DMS79 treated with DMSO at 0.1 percent for 48 hours (cell line): Measurements from ENCODE around the gene ALDH2.
A peak's percentile ranks its signal among the peaks of the same experiment; 100 is the strongest.
"Not testable (repeated sequence)": the region's sequence is repeated elsewhere in the genome, so short reads cannot be mapped to it uniquely, and the experiment has no call there.

Experiments
- DNase-seq: peaks from one replicate; lab custom pipeline; 2025; lab: John Stamatoyannopoulos, UW

The ALDH2 gene

GRCh38 chr12:111759271-111759670 lies 7.5 kb upstream of the ALDH2 start:
- no peak for DNase-seq

GRCh38 chr12:111759991-111760390 lies 6.7 kb upstream of the ALDH2 start:
- DNase-seq, result no peak

DNA sequence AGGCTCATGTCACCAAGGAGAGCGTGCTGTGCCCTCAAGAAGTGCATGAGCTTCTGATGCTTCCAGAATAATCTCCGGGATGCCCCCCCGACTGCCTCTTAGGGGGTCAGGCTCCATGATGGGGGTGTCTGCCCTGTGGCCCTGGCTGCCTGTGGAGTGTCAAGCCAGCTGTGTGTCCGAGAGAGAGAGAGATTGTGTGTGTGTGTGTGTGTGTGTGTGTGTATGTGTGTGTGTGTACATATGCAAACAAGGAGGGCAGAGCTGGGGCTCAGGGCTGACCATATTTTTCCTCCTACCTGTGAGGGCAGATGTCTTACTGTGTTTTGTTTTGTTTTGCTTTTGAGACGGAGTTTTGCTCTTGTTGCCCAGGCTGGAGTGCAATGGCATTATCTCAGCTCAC lies 5.6 kb upstream of the ALDH2 start:
- no peak for DNase-seq

- no peak for DNase-seq
Measured at GRCh38 chr12:111761706-111762105, 5.0 kb upstream of the ALDH2 start.

GRCh38 chr12:111763552-111763951 lies 3.2 kb upstream of the ALDH2 start:
- not testable (repeated sequence) for DNase-seq

- DNase-seq, result no peak
Measured at GRCh38 chr12:111764120-111764821, 2.5 kb upstream of the ALDH2 start.

GRCh38 chr12:111767362-111768158 lies 827 bp downstream of the ALDH2 start:
- no peak for DNase-seq

DNA sequence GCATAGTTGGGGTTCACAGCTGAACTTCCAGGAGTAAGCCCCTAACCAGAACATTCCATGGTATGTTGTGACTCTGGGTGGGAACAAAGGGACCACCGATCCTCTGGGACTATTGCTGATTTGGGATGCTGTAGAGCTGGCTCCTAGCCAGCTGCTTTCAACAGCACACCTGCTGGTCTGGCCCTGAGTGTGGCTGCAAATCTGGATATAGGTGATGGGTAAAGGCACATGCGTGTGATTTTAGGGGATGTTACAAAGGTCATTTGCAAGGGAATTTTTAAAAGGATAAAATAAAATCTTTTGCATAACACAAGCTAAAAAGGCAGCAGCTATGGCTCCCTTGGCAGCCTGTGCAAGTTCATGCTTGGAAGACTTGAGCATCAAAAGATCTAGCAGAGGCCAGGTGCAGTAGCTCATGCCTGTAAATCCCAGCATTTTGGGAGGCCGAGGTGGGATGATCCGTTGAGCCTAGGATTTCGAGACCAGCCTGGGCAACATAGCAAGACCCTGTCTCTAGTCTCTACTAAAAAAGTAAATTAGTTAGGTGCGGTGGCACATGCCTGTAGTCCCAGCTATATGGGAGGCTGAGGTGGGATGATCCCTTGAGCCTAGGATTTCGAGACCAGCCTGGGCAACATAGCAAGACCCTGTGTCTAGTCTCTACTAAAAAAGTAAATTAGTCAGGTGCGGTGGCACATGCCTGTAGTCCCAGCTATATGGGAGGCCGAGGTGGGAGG lies 1.6 kb downstream of the ALDH2 start:
- peak; percentile 14 for DNase-seq

DNA sequence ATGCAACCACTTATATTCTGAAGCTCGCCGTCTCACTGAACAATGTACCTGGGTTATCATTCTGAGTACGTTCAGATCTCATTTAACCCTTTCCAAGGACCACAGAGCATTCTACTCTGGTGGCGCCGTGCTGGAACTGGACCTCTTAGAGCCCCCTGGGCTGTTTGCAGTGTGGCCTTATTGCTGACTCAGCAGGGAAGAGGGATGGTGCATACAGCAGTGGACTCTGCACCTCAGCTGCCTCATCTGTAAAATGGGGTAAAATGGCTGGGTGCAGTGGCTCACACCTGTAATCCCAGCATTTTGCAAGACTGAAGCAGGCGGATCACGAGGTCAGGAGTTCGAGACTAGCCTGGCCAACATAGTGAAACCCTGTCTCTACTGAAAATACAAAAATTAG lies 2.9 kb downstream of the ALDH2 start:
- DNase-seq, result no peak

DNA sequence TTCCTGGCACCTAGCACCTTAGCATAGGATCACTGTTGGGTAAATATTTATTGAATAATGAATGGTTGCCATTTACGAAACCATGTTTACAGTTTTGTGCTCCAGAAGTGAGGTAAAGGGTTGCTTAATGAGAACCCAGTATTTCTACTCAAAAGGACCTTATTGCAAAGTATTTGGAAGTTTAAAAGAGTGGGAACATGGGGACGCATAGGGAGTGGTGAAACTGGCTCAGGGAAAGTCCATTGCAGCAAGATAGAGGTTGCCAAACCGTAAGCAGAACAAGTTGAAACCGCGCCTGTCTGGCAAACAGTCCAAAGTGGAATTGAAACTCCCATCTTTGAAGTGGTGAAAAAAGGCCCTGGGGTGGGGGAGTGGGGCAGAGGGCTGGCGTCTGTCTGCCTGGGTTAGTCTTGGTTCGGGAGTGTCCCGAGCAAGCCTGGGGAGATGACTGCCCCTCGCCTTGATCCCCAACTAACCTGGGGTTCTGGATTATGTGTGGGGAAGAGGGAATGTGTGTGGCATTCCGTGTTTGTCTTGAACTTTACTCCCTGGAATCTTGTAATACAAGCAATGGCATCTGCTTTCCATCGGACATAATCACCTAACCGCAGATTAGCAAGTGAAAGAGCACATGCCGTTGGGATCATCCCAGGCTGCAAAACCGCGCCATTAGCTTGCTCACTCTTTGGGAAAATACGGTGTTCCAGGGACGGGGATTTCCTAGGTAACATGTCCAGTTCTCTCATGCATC lies 7.2 kb downstream of the ALDH2 start:
- no peak for DNase-seq

DNA sequence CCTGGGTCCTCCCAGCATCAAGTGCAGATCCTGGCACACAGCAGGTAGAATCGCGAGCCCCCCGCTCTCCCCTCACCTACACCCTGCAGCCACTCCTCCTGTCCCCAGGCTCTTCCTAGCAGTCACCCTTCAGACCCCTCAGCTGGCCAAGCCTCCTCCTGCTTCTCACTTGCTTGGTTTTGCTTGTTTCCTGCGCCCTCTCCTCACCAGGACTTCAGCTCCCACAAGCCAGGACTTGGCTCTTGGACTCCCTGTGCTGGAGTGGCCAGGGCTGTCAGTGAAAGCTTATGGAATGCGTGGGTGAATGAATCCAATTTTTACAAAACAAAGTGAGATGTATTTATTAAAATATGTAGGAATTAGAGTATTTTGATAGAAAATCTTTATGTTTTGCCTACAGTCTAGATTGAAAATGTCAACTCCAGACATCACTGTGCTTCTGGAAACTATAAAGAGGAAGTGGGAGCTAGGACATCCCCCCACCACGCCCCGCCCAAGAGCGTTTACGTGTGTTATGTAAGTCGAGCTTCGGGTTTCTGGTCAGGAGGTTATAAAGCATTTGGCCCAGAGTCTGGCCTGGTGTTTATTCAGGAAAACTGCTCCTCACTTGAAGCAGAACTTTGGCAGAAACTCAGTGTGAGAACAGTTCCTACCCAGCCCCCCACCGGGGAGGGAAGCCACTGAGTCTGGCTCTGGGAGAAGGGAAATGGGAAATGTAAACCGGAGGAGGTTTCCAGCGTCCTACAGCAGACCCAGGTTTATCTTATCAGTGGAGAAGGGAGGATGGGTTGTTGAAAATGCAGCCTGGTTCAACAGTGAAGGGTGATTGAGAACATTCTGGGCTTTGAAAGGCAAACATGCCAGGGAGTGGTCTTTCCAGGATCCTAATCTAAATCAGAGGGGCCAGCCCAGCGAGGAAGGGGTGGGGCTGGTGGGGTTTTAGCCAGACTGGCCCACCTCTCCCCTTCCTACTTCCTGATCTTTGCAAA lies 8.8 kb downstream of the ALDH2 start:
- peak; percentile 23 for DNase-seq

DNA sequence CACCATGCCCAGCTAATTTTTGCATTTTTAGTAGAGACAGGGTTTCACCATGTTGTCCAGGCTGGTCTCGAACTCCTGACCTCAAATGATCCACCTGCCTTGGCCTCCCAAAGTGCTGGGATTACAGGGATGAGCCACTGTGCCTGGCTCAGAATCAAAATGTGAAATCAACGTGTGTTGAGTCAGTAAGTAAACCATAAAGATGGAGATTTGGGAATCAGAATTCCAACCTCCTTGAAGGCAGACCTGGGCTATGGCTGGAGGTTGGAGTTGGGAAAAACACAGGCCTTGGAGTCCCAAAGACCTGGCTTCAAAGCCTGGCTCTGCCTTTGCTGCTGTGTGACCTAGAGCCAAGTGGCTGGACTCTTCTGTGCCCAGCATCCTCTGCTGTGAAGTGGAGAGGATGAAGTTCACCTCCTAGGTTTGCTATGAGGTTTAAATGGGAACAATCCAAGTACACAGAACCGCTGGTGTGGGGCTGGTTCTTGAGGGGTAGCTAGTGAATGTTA lies 10.2 kb downstream of the ALDH2 start:
- DNase-seq, result no peak

GRCh38 chr12:111777345-111778045 lies 10.8 kb downstream of the ALDH2 start:
- DNase-seq, result no peak

- DNase-seq, result no peak
Measured at GRCh38 chr12:111780166-111780565, 13.4 kb downstream of the ALDH2 start.

DNA sequence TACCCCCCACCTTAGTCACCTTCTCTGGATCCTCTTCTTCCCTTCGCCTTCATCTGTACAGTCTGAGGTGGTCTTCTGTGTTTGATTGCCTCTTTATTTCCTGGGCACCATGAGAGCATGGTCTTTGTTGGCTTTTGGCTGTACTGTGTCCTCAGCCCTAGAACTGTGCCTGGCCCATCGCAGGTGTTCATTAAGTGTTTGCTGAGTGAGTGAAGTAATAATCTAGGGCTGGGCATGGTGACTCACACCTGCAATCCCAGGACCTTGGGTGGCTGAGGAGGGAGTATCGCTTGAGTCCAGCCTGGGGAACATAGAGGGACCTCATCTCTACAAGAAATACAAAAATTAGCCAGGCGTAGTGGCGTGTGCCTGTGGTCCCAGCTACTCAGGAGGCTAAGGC lies 13.9 kb downstream of the ALDH2 start:
- no peak for DNase-seq

- DNase-seq, result no peak
Measured at GRCh38 chr12:111781085-111781658, 14.4 kb downstream of the ALDH2 start.

DNA sequence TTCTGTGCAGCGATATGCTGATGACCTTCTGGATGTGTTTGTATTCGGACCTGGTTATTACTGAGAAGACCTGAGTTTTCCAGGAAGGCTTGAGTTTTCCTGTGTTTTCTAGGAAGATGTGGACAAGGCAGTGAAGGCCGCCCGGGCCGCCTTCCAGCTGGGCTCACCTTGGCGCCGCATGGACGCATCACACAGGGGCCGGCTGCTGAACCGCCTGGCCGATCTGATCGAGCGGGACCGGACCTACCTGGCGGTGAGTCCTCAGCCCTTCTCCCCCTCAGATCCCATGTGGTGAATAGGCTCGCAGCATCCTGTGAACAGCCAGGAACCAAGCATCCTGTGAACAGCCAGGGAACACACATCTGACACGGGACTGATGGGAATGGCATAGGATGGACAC lies 16.3 kb downstream of the ALDH2 start:
- DNase-seq, result no peak

DNA sequence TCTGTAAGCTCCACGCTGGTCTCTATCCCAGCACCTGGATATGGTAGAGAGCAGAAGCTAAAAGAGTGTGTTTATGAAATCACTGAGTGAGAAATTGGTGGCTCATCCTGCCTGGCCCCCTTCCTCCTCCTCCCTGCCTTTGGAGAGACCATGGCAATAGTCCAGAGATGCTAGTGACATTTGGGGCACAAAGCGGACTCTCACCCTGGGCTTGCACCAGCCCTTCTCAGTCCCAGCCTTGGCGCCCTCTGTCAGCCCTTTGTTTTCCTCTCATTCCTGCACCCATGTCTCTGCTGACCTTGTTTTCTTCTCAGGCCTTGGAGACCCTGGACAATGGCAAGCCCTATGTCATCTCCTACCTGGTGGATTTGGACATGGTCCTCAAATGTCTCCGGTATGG lies 18.2 kb downstream of the ALDH2 start:
- no peak for DNase-seq

DNA sequence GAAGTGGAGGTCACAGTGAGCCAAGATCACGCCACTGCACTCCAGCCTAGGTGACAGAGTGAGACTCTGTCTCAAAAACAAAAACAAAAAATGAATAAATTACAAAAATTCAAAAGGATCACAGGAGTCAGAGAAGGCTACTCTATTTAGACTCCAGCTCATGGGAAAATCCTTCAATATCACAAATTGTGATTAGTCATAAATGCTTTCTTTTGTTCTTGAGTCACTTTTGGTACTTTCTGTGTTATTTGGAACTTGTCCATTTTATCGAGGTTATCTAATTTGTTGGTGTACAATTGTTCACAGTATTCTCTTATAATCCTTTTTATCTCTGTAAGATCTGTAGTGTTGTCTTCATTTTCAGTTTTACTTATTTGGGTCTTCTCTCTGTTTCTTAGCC lies 18.9 kb downstream of the ALDH2 start:
- DNase-seq, result no peak

DNA sequence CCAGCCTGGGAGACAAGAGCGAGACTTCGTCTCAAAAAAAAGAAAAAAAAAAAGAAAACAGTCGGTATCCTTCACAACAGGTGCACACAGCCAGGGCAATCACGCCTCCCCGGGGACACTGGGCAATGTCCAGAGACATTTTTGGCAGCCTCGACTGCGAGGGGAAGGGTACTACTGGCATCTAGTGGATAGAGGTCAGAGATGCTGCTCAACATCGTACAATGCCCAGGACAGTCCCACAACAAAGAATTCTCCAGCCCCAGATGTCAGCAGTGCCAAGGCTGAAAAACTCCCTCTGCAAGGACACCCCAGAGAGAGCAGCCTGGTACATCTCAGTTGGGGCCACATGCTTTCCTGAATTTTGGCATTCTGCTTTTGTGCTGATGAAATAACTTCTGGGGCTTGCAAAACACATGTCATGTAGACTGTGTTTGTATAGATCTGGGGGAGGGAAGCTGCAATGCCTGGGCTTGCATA lies 21.5 kb downstream of the ALDH2 start:
- no peak for DNase-seq
